ENCODE measurements around the gene NUDT14. TPM values are rescaled to one million over a fixed set of nuclear protein-coding genes. Genes with fewer than 3 reads are reported as not detected.

NUDT14 gene
- total RNA-seq, 1 experiment from 2014 or later, result 26.1 TPM

GRCh38 chr14:105173901-105174894 lies 6.9 kb downstream of the NUDT14 start:
- CTCF ChIA-PET, result interaction anchor here (1.3 kb wide), 1 partner anchor 87 kb away, joined by 3 read pairs; no protein-coding TSS in a partner anchor
- no TSS peak for BruUV-seq (replicated peaks)
- H3K27me3 Mint-ChIP-seq (ENCODE audit: insufficient read depth, unreplicated experiment), result no peaks in the 10 kb centered on the region
- no peaks in the 10 kb centered on the region for H3K4me1 Mint-ChIP-seq (ENCODE audit: insufficient read depth, unreplicated experiment)
- H3K4me3 Mint-ChIP-seq (ENCODE audit: unreplicated experiment), result no peak overlapping the region
- H3K9me3 Mint-ChIP-seq (ENCODE audit: unreplicated experiment), result no peaks in the 10 kb centered on the region
- intact Hi-C loops (cut with micrococcal nuclease), result no loop called here
- POLR2A ChIA-PET, result interaction anchor here (0.6 kb wide), 1 partner anchor 297 kb away, joined by 3 read pairs; no protein-coding TSS in a partner anchor
- no peak for DNase-seq (ENCODE audit: unreplicated experiment)
- no peak overlapping the region for H3K27ac Mint-ChIP-seq (ENCODE audit: low read depth, unreplicated experiment)
- TF ChIP-seq CTCF (IDR thresholded peaks at IDR 0.05; ENCODE audit: unreplicated experiment), result no peak
- H3K36me3 Mint-ChIP-seq (ENCODE audit: insufficient read depth, unreplicated experiment), result no peaks in the 10 kb centered on the region

GRCh38 chr14:105173145-105173544 lies 8.0 kb downstream of the NUDT14 start:
- Mint-ChIP-seq H3K4me1 (ENCODE audit: insufficient read depth, unreplicated experiment) (no peaks in the 10 kb centered on the region), H3K36me3 (ENCODE audit: insufficient read depth, unreplicated experiment) (peaks cover 7% of the 10 kb centered on the region), H3K27ac (ENCODE audit: low read depth, unreplicated experiment) (no peak overlapping the region), H3K27me3 (ENCODE audit: insufficient read depth, unreplicated experiment) (no peaks in the 10 kb centered on the region), H3K4me3 (ENCODE audit: unreplicated experiment) (no peak overlapping the region), H3K9me3 (ENCODE audit: unreplicated experiment) (no peaks in the 10 kb centered on the region)
- intact Hi-C loops (cut with micrococcal nuclease), result no loop called here
- ChIA-PET POLR2A (interaction anchor here (1.6 kb wide), 1 partner anchor 86 kb away, joined by 4 read pairs; no protein-coding TSS in a partner anchor), CTCF (interaction anchor here (0.6 kb wide), 1 partner anchor 153 kb away, joined by 3 read pairs; no protein-coding TSS in a partner anchor)
- no peak for DNase-seq (ENCODE audit: unreplicated experiment)
- no peak for TF ChIP-seq CTCF (IDR thresholded peaks at IDR 0.05; ENCODE audit: unreplicated experiment)
- BruUV-seq (replicated peaks), result no TSS peak

GRCh38 chr14:105172476-105172875 lies 8.6 kb downstream of the NUDT14 start:
- intact Hi-C loops (cut with micrococcal nuclease), result no loop called here
- ChIA-PET CTCF (interaction anchor here (0.6 kb wide), 1 partner anchor 154 kb away, joined by 3 read pairs; no protein-coding TSS in a partner anchor), POLR2A (interaction anchor here (1.6 kb wide), 1 partner anchor 85 kb away, joined by 4 read pairs; no protein-coding TSS in a partner anchor)
- Mint-ChIP-seq H3K4me1 (ENCODE audit: insufficient read depth, unreplicated experiment) (no peaks in the 10 kb centered on the region), H3K9me3 (ENCODE audit: unreplicated experiment) (no peaks in the 10 kb centered on the region), H3K36me3 (ENCODE audit: insufficient read depth, unreplicated experiment) (peaks cover 7% of the 10 kb centered on the region), H3K4me3 (ENCODE audit: unreplicated experiment) (no peak overlapping the region), H3K27ac (ENCODE audit: low read depth, unreplicated experiment) (no peak overlapping the region), H3K27me3 (ENCODE audit: insufficient read depth, unreplicated experiment) (no peaks in the 10 kb centered on the region)
- no TSS peak for BruUV-seq (replicated peaks)
- no peak for DNase-seq (ENCODE audit: unreplicated experiment)
- TF ChIP-seq CTCF (IDR thresholded peaks at IDR 0.05; ENCODE audit: unreplicated experiment), result no peak

- no TSS peak for BruUV-seq (replicated peaks)
- CTCF ChIA-PET, result interaction anchor here (0.6 to 1.3 kb wide), 4 partner anchors 9 to 124 kb away, joined by 3 to 6 read pairs (median 4); no protein-coding TSS in a partner anchor
- no peak for DNase-seq (ENCODE audit: unreplicated experiment)
- no peaks in the 10 kb centered on the region for H3K9me3 Mint-ChIP-seq (ENCODE audit: unreplicated experiment)
- H3K27ac Mint-ChIP-seq (ENCODE audit: low read depth, unreplicated experiment), result no peak overlapping the region
- H3K27me3 Mint-ChIP-seq (ENCODE audit: insufficient read depth, unreplicated experiment), result no peaks in the 10 kb centered on the region
- peaks cover 7% of the 10 kb centered on the region for H3K36me3 Mint-ChIP-seq (ENCODE audit: insufficient read depth, unreplicated experiment)
- intact Hi-C loops (cut with micrococcal nuclease), result no loop called here
- TF ChIP-seq CTCF (IDR thresholded peaks at IDR 0.05; ENCODE audit: unreplicated experiment), result no peak
- H3K4me1 Mint-ChIP-seq (ENCODE audit: insufficient read depth, unreplicated experiment), result peaks cover 8% of the 10 kb centered on the region
- no peak overlapping the region for H3K4me3 Mint-ChIP-seq (ENCODE audit: unreplicated experiment)
- POLR2A ChIA-PET, result interaction anchor here (0.7 to 1.2 kb wide), 3 partner anchors 9 to 150 kb away, joined by 3 to 4 read pairs (median 3); partner anchors contain the start of gene CDCA4
Observed at GRCh38 chr14:105171004-105171673, 10.0 kb downstream of the NUDT14 start.
